Activated CD4-positive, alpha-beta T cell treated with anti-CD3 and anti-CD28 coated beads for 4 hours (primary cell): ENCODE data around the gene MKRN1.
"Not testable (repeated sequence)": the region's sequence is repeated elsewhere in the genome, so short reads cannot be mapped to it uniquely, and the experiment has no call there.

Source experiments
- DNase-seq, 2 donors: peaks; one replicate each; pipeline ENCODE4 v3.0.0-alpha.2; 2020

MKRN1 gene

GRCh38 chr7:140433396-140433795 lies 45.9 kb downstream of the MKRN1 start:
- DNase-seq = no peak

GRCh38 chr7:140426130-140426529 lies 53.2 kb downstream of the MKRN1 start:
- DNase-seq = no peak

- no peak for DNase-seq
These were observed 53.6 kb downstream of the MKRN1 start for GRCh38 chr7:140425718-140426117.

GRCh38 chr7:140423501-140423900 lies 55.8 kb downstream of the MKRN1 start:
- no peak for DNase-seq

GRCh38 chr7:140421521-140421920 lies 57.8 kb downstream of the MKRN1 start:
- DNase-seq = no peak

- DNase-seq = no peak
These were observed 60.7 kb downstream of the MKRN1 start for GRCh38 chr7:140418653-140419052.

- DNase-seq = not testable (repeated sequence)
These were observed 61.2 kb downstream of the MKRN1 start for GRCh38 chr7:140418156-140418472.

GRCh38 chr7:140417456-140418155 lies 61.7 kb downstream of the MKRN1 start:
- DNase-seq = no peak

GRCh38 chr7:140416560-140416959 lies 62.7 kb downstream of the MKRN1 start:
- DNase-seq = no peak

- not testable (repeated sequence) for DNase-seq
These were observed 63.5 kb downstream of the MKRN1 start for GRCh38 chr7:140415816-140416215.

GRCh38 chr7:140415361-140415760 lies 63.9 kb downstream of the MKRN1 start:
- no peak for DNase-seq

GRCh38 chr7:140404565-140405065 lies 74.7 kb downstream of the MKRN1 start:
- DNase-seq = no peak

GRCh38 chr7:140403878-140404564 lies 75.3 kb downstream of the MKRN1 start, which contains the start of gene RAB19:
RAB19 (plus strand) TSS chr7:140404058; CDS start chr7:140407647, 3,589 bp downstream.
- DNase-seq = peak; percentile 43 to 47
